Endothelial cell of umbilical vein (primary cell): ENCODE results near the gene HOPX. TPM values are rescaled to one million over a fixed set of nuclear protein-coding genes. Genes with fewer than 3 reads are reported as not detected.

Experiments
- BruUV-seq: library from RNA; stranded (reverse); fragments of 400-500 nt; replicated peaks from 2 replicates; lab custom pipeline; 2021; lab: Mats Ljungman, UMichigan
- CTCF ChIA-PET: fragments of 300-600, 350-600 bp; sonication (Branson Sonifier 250); formaldehyde crosslinking; loops from one replicate; lab custom pipeline; 2021; ENCODE audit warnings: antibody characterized with exemption, inconsistent platforms; lab: Charles Lee
- POLR2A ChIA-PET: fragments of 300-600, 350-600 bp; sonication (Branson Sonifier 250); formaldehyde crosslinking; loops from one replicate; lab custom pipeline; 2021; ENCODE audit warnings: antibody characterized with exemption, inconsistent platforms; lab: Charles Lee
- DNase-seq: peaks from one replicate; pipeline ENCODE4 v3.0.0-alpha.2; 2011; ENCODE audit warnings: low read depth, low spot score
- FAIRE-seq: peaks from 2 replicates; lab custom pipeline; 2011; peaks lifted over from hg19 to GRCh38; lab: Jason Lieb, UNC
- H2AFZ ChIP-seq: 2 replicates; pipeline ENCODE4 v1.6.0; 2012; ENCODE audit warnings: low read depth, low read length, control low read depth, inconsistent platforms
- H3K27ac ChIP-seq: 2 replicates; pipeline ENCODE4 v1.5.1; 2011; ENCODE audit warnings: low read depth, mild to moderate bottlenecking, control low read depth, low read length, moderate library complexity; ENCODE audit not compliant: insufficient read depth
- H3K27me3 ChIP-seq, 2 experiments: 2 replicates each; pipeline versions ENCODE4 v1.6.0 to v1.6.1; 2011; ENCODE audit warnings: low read length in 2 of 2, mixed read lengths in 1 of 2; ENCODE audit not compliant: control insufficient read depth in 2 of 2, insufficient read depth in 2 of 2
- H3K36me3 ChIP-seq, 2 experiments: 2 replicates in 1 of 2; 3 replicates in 1 of 2; pipeline ENCODE4 v1.5.1; 2011; ENCODE audit warnings: low read length in 2 of 2, mild to moderate bottlenecking in 1 of 2, moderate library complexity in 1 of 2; ENCODE audit not compliant: control insufficient read depth in 2 of 2, insufficient read depth in 2 of 2; ENCODE audit errors: extremely low read depth in 1 of 2
- H3K4me1 ChIP-seq: 3 replicates; pipeline ENCODE4 v1.5.1; 2011; ENCODE audit warnings: mild to moderate bottlenecking, low read length; ENCODE audit not compliant: control insufficient read depth, insufficient read depth; ENCODE audit errors: extremely low read depth
- H3K4me2 ChIP-seq: 2 replicates; pipeline ENCODE4 v1.6.1; 2011; ENCODE audit warnings: low read length, control low read depth, mixed read lengths; ENCODE audit not compliant: insufficient read depth
- H3K4me3 ChIP-seq, 3 experiments: fragments of 200-600 bp in 1 of 3; sonication (generic), shearing (Covaris generic) in 1 of 3; replicated peaks in 1 of 3; 2 replicates each; pipeline ENCODE4 v1.5.1; 2011 to 2016; ENCODE audit warnings: control low read depth in 3 of 3, low read length in 3 of 3, mild to moderate bottlenecking in 2 of 3, inconsistent platforms in 1 of 3, low read depth in 1 of 3, moderate library complexity in 1 of 3; ENCODE audit not compliant: insufficient read depth in 1 of 3
- H3K79me2 ChIP-seq: 2 replicates; pipeline ENCODE4 v1.6.0; 2012; ENCODE audit warnings: low read length, inconsistent platforms; ENCODE audit not compliant: control insufficient read depth, insufficient read depth
- H3K9ac ChIP-seq: replicated peaks from 2 replicates; pipeline ENCODE3; 2011; ENCODE audit warnings: low read length, control low read depth; ENCODE audit not compliant: insufficient read depth; ENCODE audit errors: extremely low read depth
- H3K9me1 ChIP-seq: replicated peaks from 3 replicates; pipeline ENCODE4 v1.6.0; 2011; ENCODE audit warnings: mild to moderate bottlenecking, low read length; ENCODE audit not compliant: control insufficient read depth, insufficient read depth; ENCODE audit errors: extremely low read depth
- H3K9me3 ChIP-seq: replicated peaks from 2 replicates; pipeline ENCODE4 v1.5.1; 2012; ENCODE audit warnings: low read length, inconsistent platforms; ENCODE audit not compliant: control insufficient read depth, insufficient read depth
- H4K20me1 ChIP-seq: replicated peaks from 2 replicates; pipeline ENCODE3; 2011; ENCODE audit warnings: mild to moderate bottlenecking, low read length; ENCODE audit not compliant: control insufficient read depth, insufficient read depth; ENCODE audit errors: extremely low read depth
- EZH2 ChIP-seq: IDR thresholded peaks from 2 replicates; pipeline ENCODE4 v1.6.1; 2012; ENCODE audit warnings: borderline replicate concordance, low read depth, mild to moderate bottlenecking, moderate library complexity, low read length, inconsistent platforms; ENCODE audit not compliant: severe bottlenecking
- FOS ChIP-seq: IDR thresholded peaks from 2 replicates; pipeline ENCODE4 v1.6.1; 2011; ENCODE audit warnings: mild to moderate bottlenecking, low read length, moderate library complexity, borderline replicate concordance; ENCODE audit not compliant: insufficient read depth
- GATA2 ChIP-seq: IDR thresholded peaks from 2 replicates; pipeline ENCODE4 v1.7.0; 2011; ENCODE audit warnings: low read depth, mild to moderate bottlenecking, moderate library complexity, mixed read lengths, low read length; ENCODE audit not compliant: insufficient read length, insufficient read depth
- JUN ChIP-seq: IDR thresholded peaks from 2 replicates; pipeline ENCODE4 v1.6.1; 2011; ENCODE audit warnings: borderline replicate concordance, low read depth; ENCODE audit not compliant: insufficient read length, insufficient read depth
- dilution Hi-C: fragments of 300-500 bp; cut with MboI; formaldehyde crosslinking; loops from one replicate; pipeline ENCODE4 v1.15.0; 2019; ENCODE audit warnings: low sequenced_read_pairs; ENCODE audit not compliant: extremely low pct_ligation_motif_present
- intact Hi-C: fragments of 100-400 bp; cut with micrococcal nuclease; formaldehyde crosslinking; loops from one replicate; pipeline ENCODE4 v1.10.0; 2022
- polyA plus RNA-seq, 4 experiments: library from polyadenylated mRNA; depleted of rRNA in 3 of 4; stranded (reverse) in 3 of 4; unstranded in 1 of 4; fragments of >200 nt; gene quantifications; 2 replicates each; pipeline versions ENCODE4 v1.2.1 to v1.2.3, GENCODE V29; 2011 to 2012; ENCODE audit warnings: missing spikeins in 1 of 4
- total RNA-seq: library from RNA; stranded (reverse); gene quantifications from 2 replicates; pipeline ENCODE4 v1.2.3, GENCODE V29; 2021
- TF ChIP-seq, protein P1 (sequence below), 2 donors: IDR thresholded peaks; 1 replicate in 1 of 2; 2 replicates in 1 of 2; pipeline ENCODE4 v1.5.1; 2011; ENCODE audit warnings: low read length in 2 of 2, mild to moderate bottlenecking in 2 of 2, moderate library complexity in 2 of 2, control low read depth in 1 of 2, inconsistent platforms in 1 of 2, low read depth in 1 of 2; ENCODE audit not compliant: insufficient read depth in 1 of 2; ENCODE audit errors: extremely low read depth in 1 of 2

HOPX gene
- total and polyA plus RNA-seq, 2 donors (not counting 3 experiments of a cell fraction or from before 2014, with no cell fraction given), result 3.8 to 5.8 TPM

DNA sequence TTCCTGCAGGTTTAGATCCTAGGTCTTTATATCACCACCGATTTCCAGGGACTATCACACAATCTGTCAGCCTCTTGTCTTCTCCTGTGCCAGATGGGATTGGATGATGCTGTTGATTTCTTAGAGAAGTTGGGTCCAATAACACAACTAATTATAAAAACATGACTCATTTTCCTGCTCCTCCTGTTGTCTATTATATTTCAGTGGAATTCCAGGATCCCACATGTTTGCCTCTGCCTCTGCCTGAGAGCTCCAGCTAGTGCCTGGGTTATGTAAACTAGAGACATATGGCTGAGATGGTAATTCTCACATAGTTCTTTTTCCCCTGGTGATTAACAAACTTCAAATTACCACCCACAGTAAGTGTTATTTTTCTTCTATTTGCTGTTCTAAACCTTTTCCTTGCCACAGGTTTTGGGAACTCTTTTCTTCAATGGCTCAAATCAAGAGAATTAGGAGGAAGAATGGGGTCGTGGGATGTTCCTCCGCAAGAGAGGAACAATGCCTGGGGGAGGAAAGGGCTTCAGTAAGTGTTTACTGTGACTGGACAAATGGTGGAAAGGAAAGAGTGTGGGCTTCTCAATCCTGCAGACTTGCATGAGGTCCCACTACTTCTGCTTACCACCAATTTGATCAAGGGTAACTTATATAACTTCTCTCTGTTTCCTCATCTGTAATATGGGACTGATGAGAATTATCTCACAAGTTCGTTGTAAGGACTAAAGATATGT, 3.4 kb upstream of the HOPX start:
- dilution Hi-C loops (no loop called here), intact Hi-C loops (no loop called here)
- no TSS peak for BruUV-seq
- DNase-seq (peak; percentile 68), FAIRE-seq (no peak)
- Histone ChIP-seq H3K4me2 (peak overlapping the region; percentile 3), H3K9me1 (no peaks in the 10 kb centered on the region), H3K27ac (no peak overlapping the region), H3K79me2 (no peaks in the 10 kb centered on the region), H3K9me3 (no peaks in the 10 kb centered on the region), H4K20me1 (no peaks in the 10 kb centered on the region), H3K36me3 (no peaks in the 10 kb centered on the region), H3K9ac (no peak overlapping the region), H3K4me1 (peaks cover 14% of the 10 kb centered on the region), H3K4me3 (no peak overlapping the region), H3K27me3 (peaks cover 0 to 4% of the 10 kb centered on the region in 2 experiments), H2AFZ (peak overlapping the region; percentile 42)
- TF ChIP-seq EZH2 (no peak), JUN (peak; percentile 49), FOS (peak; percentile 63), GATA2 (no peak)
- TF ChIP-seq, protein P1, sequence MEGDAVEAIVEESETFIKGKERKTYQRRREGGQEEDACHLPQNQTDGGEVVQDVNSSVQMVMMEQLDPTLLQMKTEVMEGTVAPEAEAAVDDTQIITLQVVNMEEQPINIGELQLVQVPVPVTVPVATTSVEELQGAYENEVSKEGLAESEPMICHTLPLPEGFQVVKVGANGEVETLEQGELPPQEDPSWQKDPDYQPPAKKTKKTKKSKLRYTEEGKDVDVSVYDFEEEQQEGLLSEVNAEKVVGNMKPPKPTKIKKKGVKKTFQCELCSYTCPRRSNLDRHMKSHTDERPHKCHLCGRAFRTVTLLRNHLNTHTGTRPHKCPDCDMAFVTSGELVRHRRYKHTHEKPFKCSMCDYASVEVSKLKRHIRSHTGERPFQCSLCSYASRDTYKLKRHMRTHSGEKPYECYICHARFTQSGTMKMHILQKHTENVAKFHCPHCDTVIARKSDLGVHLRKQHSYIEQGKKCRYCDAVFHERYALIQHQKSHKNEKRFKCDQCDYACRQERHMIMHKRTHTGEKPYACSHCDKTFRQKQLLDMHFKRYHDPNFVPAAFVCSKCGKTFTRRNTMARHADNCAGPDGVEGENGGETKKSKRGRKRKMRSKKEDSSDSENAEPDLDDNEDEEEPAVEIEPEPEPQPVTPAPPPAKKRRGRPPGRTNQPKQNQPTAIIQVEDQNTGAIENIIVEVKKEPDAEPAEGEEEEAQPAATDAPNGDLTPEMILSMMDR (IDR thresholded peaks at IDR 0.05; ENCODE audit: extremely low read depth in 1 of 2, insufficient read depth in 1 of 2, low read depth in 1 of 2, low read length in 2 of 2), result no peak
- ChIA-PET CTCF (interaction anchor here (2.2 kb wide), 1 partner anchor 10 kb away, joined by 5 read pairs; no protein-coding TSS in a partner anchor), POLR2A (no interaction called here)
